Activated CD8-positive, alpha-beta memory T cell treated with anti-CD3 and anti-CD28 coated beads, Interleukin-2, amount 50 U/mL, for 1 hour (primary cell): ENCODE results near the gene PFDN5.

Experiments
- DNase-seq: peaks from one replicate; pipeline ENCODE4 v3.0.0-alpha.2; 2020; ENCODE audit errors: extremely low read depth

PFDN5 gene

GRCh38 chr12:53295070-53295890 is at the start of gene PFDN5:
Gene PFDN5 (plus strand): TSS chr12:53295542. CDS start chr12:53295568, 26 bp downstream.
- peak; percentile 39 for DNase-seq

GRCh38 chr12:53251477-53252348 is 43.6 kb upstream of the PFDN5 start:
- DNase-seq, result no peak

GRCh38 chr12:53252349-53252916 is 42.9 kb upstream of the PFDN5 start:
- no peak for DNase-seq

GRCh38 chr12:53253298-53253697 is 42.0 kb upstream of the PFDN5 start:
- no peak for DNase-seq

- no peak for DNase-seq
These were observed 40.4 kb upstream of the PFDN5 start for GRCh38 chr12:53254816-53255545.

GRCh38 chr12:53255996-53256395 is 39.3 kb upstream of the PFDN5 start:
- DNase-seq, result no peak

- no peak for DNase-seq
These were observed 36.5 kb upstream of the PFDN5 start for GRCh38 chr12:53258541-53259539.

- no peak for DNase-seq
These were observed 35.5 kb upstream of the PFDN5 start for GRCh38 chr12:53259891-53260290.

- no peak for DNase-seq
These were observed 29.6 kb upstream of the PFDN5 start for GRCh38 chr12:53265783-53266182.

- DNase-seq, result no peak
These were observed 27.9 kb upstream of the PFDN5 start for GRCh38 chr12:53267306-53267998.

GRCh38 chr12:53267999-53268629 is 27.2 kb upstream of the PFDN5 start, which contains the start of gene ESPL1:
Gene ESPL1 (plus strand): TSS chr12:53268299. CDS start chr12:53268767, 468 bp downstream.
- peak; percentile 55 for DNase-seq

GRCh38 chr12:53268630-53269562 is 26.4 kb upstream of the PFDN5 start:
- DNase-seq, result no peak

GRCh38 chr12:53274445-53274844 is 20.9 kb upstream of the PFDN5 start:
- no peak for DNase-seq

GRCh38 chr12:53276511-53276910 is 18.8 kb upstream of the PFDN5 start:
- DNase-seq, result no peak

- no peak for DNase-seq
These were observed 17.4 kb upstream of the PFDN5 start for GRCh38 chr12:53277981-53278380.

- no peak for DNase-seq
These were observed 16.0 kb upstream of the PFDN5 start for GRCh38 chr12:53279283-53279869.

GRCh38 chr12:53279888-53280498 is 15.3 kb upstream of the PFDN5 start:
- no peak for DNase-seq
